NCI-H69 (cell line): Measurements from ENCODE around the gene RFNG.

Experiments
- DNase-seq: peaks from one replicate; lab custom pipeline; 2025; lab: John Stamatoyannopoulos, UW

Gene RFNG

GRCh38 chr17:82077617-82078358, 26.2 kb upstream of the RFNG start:
- DNase-seq, result peak; percentile 21

GRCh38 chr17:82076785-82077591, 25.4 kb upstream of the RFNG start:
- DNase-seq, result no peak

- DNase-seq, result no peak
Measured at GRCh38 chr17:82076018-82076784, 24.6 kb upstream of the RFNG start.

- no peak for DNase-seq
Measured at GRCh38 chr17:82073446-82073845, 21.8 kb upstream of the RFNG start.

- no peak for DNase-seq
Measured at GRCh38 chr17:82072827-82073226, 21.2 kb upstream of the RFNG start.

GRCh38 chr17:82070611-82071010, 19.0 kb upstream of the RFNG start:
- no peak for DNase-seq

- DNase-seq, result peak; percentile 76
Measured at GRCh38 chr17:82065638-82066303, 14.2 kb upstream of the RFNG start, which contains the start of gene DUS1L. DUS1L (minus strand) TSS chr17:82065804; CDS start chr17:82065059, 745 bp downstream.

- DNase-seq, result peak; percentile 58
Measured at GRCh38 chr17:82065193-82065637, 13.6 kb upstream of the RFNG start.

- peak; percentile 37 for DNase-seq
Measured at GRCh38 chr17:82064433-82065192, 13.0 kb upstream of the RFNG start.

- no peak for DNase-seq
Measured at GRCh38 chr17:82063424-82064415, 12.1 kb upstream of the RFNG start.

- no peak for DNase-seq
Measured at GRCh38 chr17:82062984-82063368, 11.4 kb upstream of the RFNG start.

- DNase-seq, result no peak
Measured at GRCh38 chr17:82062076-82062983, 10.7 kb upstream of the RFNG start.

GRCh38 chr17:82061047-82061925, 9.7 kb upstream of the RFNG start:
- no peak for DNase-seq

- no peak for DNase-seq
Measured at GRCh38 chr17:82060614-82061013, 9.0 kb upstream of the RFNG start.

GRCh38 chr17:82060001-82060380, 8.4 kb upstream of the RFNG start:
- no peak for DNase-seq

GRCh38 chr17:82059272-82060000, 7.8 kb upstream of the RFNG start:
- peak; percentile 27 for DNase-seq

GRCh38 chr17:82058855-82059249, 7.2 kb upstream of the RFNG start:
- no peak for DNase-seq
